HCT116 (cell line): ENCODE data around the gene IREB2. TPM values are rescaled to one million over a fixed set of nuclear protein-coding genes. Genes with fewer than 3 reads are reported as not detected.

Experiments used
- ATAC-seq: fragments of 200-7000 bp; cut with Tn5 transposase; 2 replicates; pipeline ENCODE4 v1.9.1; 2020; ENCODE audit warnings: mild to moderate bottlenecking, moderate library complexity
- BruUV-seq: library from RNA; stranded (reverse); fragments of 400-500 nt; replicated peaks from 2 replicates; lab custom pipeline; 2021; lab: Mats Ljungman, UMichigan
- CTCF ChIA-PET: fragments of 300-600 bp; sonication (Branson Sonifier 250); formaldehyde crosslinking; loops from one replicate; lab custom pipeline; 2021; ENCODE audit warnings: antibody characterized with exemption; lab: Charles Lee
- POLR2A ChIA-PET: fragments of 300-600, 350-600 bp; sonication (Branson Sonifier 250); formaldehyde crosslinking; loops from one replicate; lab custom pipeline; 2021; ENCODE audit warnings: antibody characterized with exemption; lab: Charles Lee
- RAD21 ChIA-PET, 2 experiments: fragments of 300-600 bp; sonication (Branson Sonifier 250); formaldehyde crosslinking; loops; one replicate each; lab custom pipeline; 2023; ENCODE audit warnings: low total read pairs in 2 of 2; ENCODE audit not compliant: uncharacterized antibody in 2 of 2, unreplicated experiment in 2 of 2, low non-redundant PET in 1 of 2; lab: Charles Lee
- DNase-seq: peaks from one replicate; pipeline ENCODE4 v3.0.0-alpha.2; 2010; ENCODE audit warnings: low read depth, low spot score
- H2AFZ ChIP-seq: fragments of 200-600 bp; shearing (Covaris generic), sonication (generic); 2 replicates; pipeline ENCODE4 v1.6.1; 2017; ENCODE audit warnings: low read depth, mixed run types, mixed read lengths, antibody characterized with exemption, low read length; ENCODE audit not compliant: poor library complexity, severe bottlenecking
- H3K27ac ChIP-seq: 2 replicates; pipeline ENCODE4 v1.5.1; 2012; ENCODE audit warnings: low read depth, low read length
- H3K27me3 ChIP-seq: fragments of 200-600 bp; sonication (generic); 2 replicates; pipeline ENCODE4 v1.6.1; 2016; ENCODE audit warnings: mixed run types, low read length, mixed read lengths; ENCODE audit not compliant: insufficient read depth
- H3K36me3 ChIP-seq, 2 experiments: fragments of 200-500 bp in 1 of 2; fragments of 200-600 bp in 1 of 2; sonication (Bioruptor generic) in 1 of 2; sonication (generic) in 1 of 2; 2 replicates each; pipeline versions ENCODE4 v1.5.1 to v1.6.1; 2014 to 2016; ENCODE audit warnings: low read length in 2 of 2, inconsistent platforms in 1 of 2, mixed read lengths in 1 of 2, mixed run types in 1 of 2; ENCODE audit not compliant: insufficient read depth in 2 of 2, control insufficient read depth in 1 of 2
- H3K4me1 ChIP-seq, 2 experiments: fragments of 200-600 bp in 1 of 2; sonication (generic) in 1 of 2; 2 replicates each; pipeline versions ENCODE4 v1.5.1 to v1.6.1; 2012 to 2017; ENCODE audit warnings: low read length in 2 of 2, inconsistent platforms in 1 of 2, mild to moderate bottlenecking in 1 of 2, mixed read lengths in 1 of 2, mixed run types in 1 of 2, moderate library complexity in 1 of 2; ENCODE audit not compliant: insufficient read depth in 2 of 2, control insufficient read depth in 1 of 2
- H3K4me2 ChIP-seq: fragments of 200-600 bp; sonication (generic); 2 replicates; pipeline ENCODE4 v1.6.1; 2017; ENCODE audit warnings: mixed run types, low read length, mixed read lengths
- H3K4me3 ChIP-seq, 2 experiments: fragments of 200-600 bp in 1 of 2; sonication (generic) in 1 of 2; replicated peaks in 1 of 2; 2 replicates each; pipeline ENCODE4 v1.5.1; 2011 to 2016; ENCODE audit warnings: low read length in 2 of 2, control low read depth in 1 of 2, low read depth in 1 of 2, mild to moderate bottlenecking in 1 of 2, mixed read lengths in 1 of 2, mixed run types in 1 of 2
- H3K79me2 ChIP-seq: fragments of 200-600 bp; sonication (generic); 2 replicates; pipeline ENCODE4 v1.6.1; 2017; ENCODE audit warnings: mild to moderate bottlenecking, mixed run types, low read length, moderate library complexity, mixed read lengths; ENCODE audit not compliant: insufficient read depth
- H3K9ac ChIP-seq: fragments of 200-600 bp; sonication (generic); 2 replicates; pipeline ENCODE4 v1.6.1; 2016; ENCODE audit warnings: low read length, mixed read lengths
- H3K9me2 ChIP-seq: fragments of 200-600 bp; sonication (generic), shearing (Covaris generic); 2 replicates; pipeline ENCODE4 v1.6.1; 2017; ENCODE audit warnings: mixed run types, mild to moderate bottlenecking, moderate library complexity; ENCODE audit not compliant: insufficient read depth
- H3K9me3 ChIP-seq, 2 experiments: fragments of 200-500 bp in 1 of 2; fragments of 200-600 bp in 1 of 2; sonication (Bioruptor generic) in 1 of 2; sonication (generic) in 1 of 2; 2 replicates each; pipeline ENCODE4 v1.6.1; 2014 to 2017; ENCODE audit warnings: low read length in 2 of 2, mixed read lengths in 2 of 2, inconsistent platforms in 1 of 2, low read depth in 1 of 2, mild to moderate bottlenecking in 1 of 2, mixed run types in 1 of 2, moderate library complexity in 1 of 2; ENCODE audit not compliant: control insufficient read depth in 1 of 2, insufficient read depth in 1 of 2
- H4K20me1 ChIP-seq: fragments of 200-600 bp; sonication (generic), shearing (Covaris generic); 2 replicates; pipeline ENCODE4 v1.6.1; 2017; ENCODE audit warnings: mixed run types, mild to moderate bottlenecking, moderate library complexity; ENCODE audit not compliant: insufficient read depth
- MAX ChIP-seq: IDR thresholded peaks from 2 replicates; pipeline ENCODE4 v1.6.1; 2012
- RAD21 ChIP-seq: IDR thresholded peaks from 2 replicates; pipeline ENCODE4 v1.6.1; 2012; ENCODE audit warnings: low read depth, mild to moderate bottlenecking
- TCF7L2 ChIP-seq: IDR thresholded peaks from 2 replicates; pipeline ENCODE4 v1.7.0; 2011; ENCODE audit warnings: borderline replicate concordance, inconsistent platforms; ENCODE audit not compliant: insufficient read depth, insufficient read length; ENCODE audit errors: extremely low read depth
- YY1 ChIP-seq: IDR thresholded peaks from 2 replicates; pipeline ENCODE4 v1.6.1; 2011; ENCODE audit warnings: low read length, low read depth, moderate library complexity, mild to moderate bottlenecking; ENCODE audit not compliant: insufficient replicate concordance; ENCODE audit errors: extremely low read depth
- ZFX ChIP-seq: fragments of 450-650 bp; IDR thresholded peaks from 2 replicates; pipeline ENCODE4 v1.6.1; 2017
- intact Hi-C: fragments of 100-400 bp; cut with micrococcal nuclease; formaldehyde crosslinking; loops from 2 replicates; pipeline ENCODE4 v1.10.0; 2022
- total RNA-seq: library from RNA; stranded (reverse); gene quantifications from one replicate; pipeline ENCODE4 v1.2.1, GENCODE V29; 2021; ENCODE audit not compliant: unreplicated experiment
- TF ChIP-seq, protein P1 (sequence below): IDR thresholded peaks from 2 replicates; pipeline ENCODE4 v1.6.1; 2012; ENCODE audit warnings: low read depth
- TF ChIP-seq, protein P2 (sequence below), 3 experiments: fragments of 200-600 bp in 1 of 3; sonication (generic) in 1 of 3; IDR thresholded peaks in 2 of 3; conservative IDR thresholded peaks in 1 of 3; 2 replicates each; pipeline ENCODE4 v1.5.1; 2012 to 2017; ENCODE audit warnings: low read depth in 2 of 3, low read length in 2 of 3, antibody characterized with exemption in 1 of 3, borderline replicate concordance in 1 of 3, control low read depth in 1 of 3, mild to moderate bottlenecking in 1 of 3, mixed read lengths in 1 of 3, mixed run types in 1 of 3, moderate library complexity in 1 of 3; ENCODE audit not compliant: insufficient read depth in 1 of 3

The IREB2 gene
- total RNA-seq, 1 experiment from 2014 or later, result 57.6 TPM

- Histone ChIP-seq H2AFZ (no peak overlapping the region), H3K79me2 (no peaks in the 10 kb centered on the region), H4K20me1 (no peaks in the 10 kb centered on the region), H3K9ac (no peak overlapping the region), H3K9me3 (no peaks in the 10 kb centered on the region), H3K4me2 (no peak overlapping the region), H3K4me3 (no peak overlapping the region), H3K4me1 (no peaks in the 10 kb centered on the region), H3K9me2 (no peaks in the 10 kb centered on the region), H3K36me3 (no peaks in the 10 kb centered on the region), H3K27ac (no peak overlapping the region), H3K27me3 (0 out of 2 replicates have a peak, but pooled peaks cover 3% of the 10 kb centered on the region)
- TF ChIP-seq RAD21, result no peak
- TF ChIP-seq ZFX, result no peak
- RAD21 ChIA-PET, result no interaction called here
- no TSS peak for BruUV-seq
- DNase-seq (no peak), ATAC-seq (no peak)
- CTCF ChIA-PET, result no interaction called here
- POLR2A ChIA-PET, result no interaction called here
- intact Hi-C loops, result no loop called here
Measured at GRCh38 chr15:78429477-78429876, 8.5 kb upstream of the IREB2 start.

GRCh38 chr15:78431955-78432354 lies 6.1 kb upstream of the IREB2 start:
- Histone ChIP-seq H3K79me2 (no peaks in the 10 kb centered on the region), H3K27me3 (0 out of 2 replicates have a peak, but pooled peaks cover 3% of the 10 kb centered on the region), H3K4me1 (peaks cover 0 to 6% of the 10 kb centered on the region in 2 experiments; a peak in 3 of 4 replicates), H2AFZ (no peak overlapping the region), H3K4me2 (no peak overlapping the region), H4K20me1 (no peaks in the 10 kb centered on the region), H3K36me3 (no peaks in the 10 kb centered on the region), H3K9me3 (no peaks in the 10 kb centered on the region), H3K27ac (no peak overlapping the region), H3K9ac (no peak overlapping the region), H3K4me3 (no peak overlapping the region), H3K9me2 (no peaks in the 10 kb centered on the region)
- POLR2A ChIA-PET, result no interaction called here
- DNase-seq (no peak), ATAC-seq (no peak)
- RAD21 ChIA-PET, result no interaction called here
- TF ChIP-seq, protein P1, sequence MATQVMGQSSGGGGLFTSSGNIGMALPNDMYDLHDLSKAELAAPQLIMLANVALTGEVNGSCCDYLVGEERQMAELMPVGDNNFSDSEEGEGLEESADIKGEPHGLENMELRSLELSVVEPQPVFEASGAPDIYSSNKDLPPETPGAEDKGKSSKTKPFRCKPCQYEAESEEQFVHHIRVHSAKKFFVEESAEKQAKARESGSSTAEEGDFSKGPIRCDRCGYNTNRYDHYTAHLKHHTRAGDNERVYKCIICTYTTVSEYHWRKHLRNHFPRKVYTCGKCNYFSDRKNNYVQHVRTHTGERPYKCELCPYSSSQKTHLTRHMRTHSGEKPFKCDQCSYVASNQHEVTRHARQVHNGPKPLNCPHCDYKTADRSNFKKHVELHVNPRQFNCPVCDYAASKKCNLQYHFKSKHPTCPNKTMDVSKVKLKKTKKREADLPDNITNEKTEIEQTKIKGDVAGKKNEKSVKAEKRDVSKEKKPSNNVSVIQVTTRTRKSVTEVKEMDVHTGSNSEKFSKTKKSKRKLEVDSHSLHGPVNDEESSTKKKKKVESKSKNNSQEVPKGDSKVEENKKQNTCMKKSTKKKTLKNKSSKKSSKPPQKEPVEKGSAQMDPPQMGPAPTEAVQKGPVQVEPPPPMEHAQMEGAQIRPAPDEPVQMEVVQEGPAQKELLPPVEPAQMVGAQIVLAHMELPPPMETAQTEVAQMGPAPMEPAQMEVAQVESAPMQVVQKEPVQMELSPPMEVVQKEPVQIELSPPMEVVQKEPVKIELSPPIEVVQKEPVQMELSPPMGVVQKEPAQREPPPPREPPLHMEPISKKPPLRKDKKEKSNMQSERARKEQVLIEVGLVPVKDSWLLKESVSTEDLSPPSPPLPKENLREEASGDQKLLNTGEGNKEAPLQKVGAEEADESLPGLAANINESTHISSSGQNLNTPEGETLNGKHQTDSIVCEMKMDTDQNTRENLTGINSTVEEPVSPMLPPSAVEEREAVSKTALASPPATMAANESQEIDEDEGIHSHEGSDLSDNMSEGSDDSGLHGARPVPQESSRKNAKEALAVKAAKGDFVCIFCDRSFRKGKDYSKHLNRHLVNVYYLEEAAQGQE, result no peak
- TF ChIP-seq RAD21 (no peak), YY1 (no peak), ZFX (no peak), TCF7L2 (no peak), MAX (no peak)
- TF ChIP-seq, protein P2, sequence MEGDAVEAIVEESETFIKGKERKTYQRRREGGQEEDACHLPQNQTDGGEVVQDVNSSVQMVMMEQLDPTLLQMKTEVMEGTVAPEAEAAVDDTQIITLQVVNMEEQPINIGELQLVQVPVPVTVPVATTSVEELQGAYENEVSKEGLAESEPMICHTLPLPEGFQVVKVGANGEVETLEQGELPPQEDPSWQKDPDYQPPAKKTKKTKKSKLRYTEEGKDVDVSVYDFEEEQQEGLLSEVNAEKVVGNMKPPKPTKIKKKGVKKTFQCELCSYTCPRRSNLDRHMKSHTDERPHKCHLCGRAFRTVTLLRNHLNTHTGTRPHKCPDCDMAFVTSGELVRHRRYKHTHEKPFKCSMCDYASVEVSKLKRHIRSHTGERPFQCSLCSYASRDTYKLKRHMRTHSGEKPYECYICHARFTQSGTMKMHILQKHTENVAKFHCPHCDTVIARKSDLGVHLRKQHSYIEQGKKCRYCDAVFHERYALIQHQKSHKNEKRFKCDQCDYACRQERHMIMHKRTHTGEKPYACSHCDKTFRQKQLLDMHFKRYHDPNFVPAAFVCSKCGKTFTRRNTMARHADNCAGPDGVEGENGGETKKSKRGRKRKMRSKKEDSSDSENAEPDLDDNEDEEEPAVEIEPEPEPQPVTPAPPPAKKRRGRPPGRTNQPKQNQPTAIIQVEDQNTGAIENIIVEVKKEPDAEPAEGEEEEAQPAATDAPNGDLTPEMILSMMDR (IDR thresholded peaks at IDR 0.05 in 2 of 3, conservative IDR thresholded peaks at IDR 0.05 in 1 of 3; ENCODE audit: borderline replicate concordance in 1 of 3, insufficient read depth in 1 of 3, low read depth in 2 of 3, low read length in 2 of 3), result no peak
- BruUV-seq, result no TSS peak
- CTCF ChIA-PET, result no interaction called here
- intact Hi-C loops, result no loop called here
